Neural cell (in vitro differentiated cells): ENCODE results near the gene GAN. TPM values are rescaled to one million over a fixed set of nuclear protein-coding genes. Genes with fewer than 3 reads are reported as not detected.

Experiments used
- H2AFZ ChIP-seq: fragments of 200-600, 300-800 bp; sonication (generic), shearing (Covaris generic); 2 replicates; pipeline ENCODE4 v1.6.0; 2014; ENCODE audit warnings: low read depth, mild to moderate bottlenecking, antibody characterized with exemption, low read length, moderate library complexity
- H3F3A ChIP-seq: fragments of 200-600 bp; shearing (Covaris generic); 2 replicates; pipeline ENCODE4 v1.6.1; 2016; ENCODE audit warnings: mild to moderate bottlenecking, moderate library complexity, mixed read lengths, antibody characterized with exemption, low read length; ENCODE audit not compliant: insufficient read depth, poor library complexity, severe bottlenecking
- H3K27ac ChIP-seq: fragments of 200-600, 300-800 bp; sonication (generic), shearing (Covaris generic); 2 replicates; pipeline ENCODE4 v1.5.1; 2014; ENCODE audit warnings: mild to moderate bottlenecking, low read length, moderate library complexity
- H3K27me3 ChIP-seq: fragments of 300-800, 200-600 bp; sonication (generic), shearing (Covaris generic); 2 replicates; pipeline ENCODE4 v1.6.0; 2014; ENCODE audit warnings: mild to moderate bottlenecking, low read depth, low read length, moderate library complexity; ENCODE audit not compliant: insufficient read depth
- H3K36me3 ChIP-seq: fragments of 300-800, 200-600 bp; sonication (generic), shearing (Covaris generic); 2 replicates; pipeline ENCODE4 v1.5.1; 2014; ENCODE audit warnings: mild to moderate bottlenecking, antibody characterized with exemption, low read length, moderate library complexity; ENCODE audit not compliant: insufficient read depth
- H3K4me2 ChIP-seq: fragments of 300-800, 200-600 bp; sonication (generic), shearing (Covaris generic); 2 replicates; pipeline ENCODE4 v1.6.0; 2014; ENCODE audit warnings: mild to moderate bottlenecking, low read length
- H3K4me3 ChIP-seq: fragments of 300-800, 200-600 bp; sonication (generic), shearing (Covaris generic); 2 replicates; pipeline ENCODE4 v1.5.1; 2014; ENCODE audit warnings: mild to moderate bottlenecking, low read length, moderate library complexity
- H3K79me2 ChIP-seq: fragments of 200-600 bp; shearing (Covaris generic); replicated peaks from 2 replicates; pipeline ENCODE4 v1.6.0; 2014; ENCODE audit warnings: mild to moderate bottlenecking, low read length, moderate library complexity; ENCODE audit not compliant: insufficient read depth
- H3K9ac ChIP-seq: fragments of 300-800, 200-600 bp; sonication (generic), shearing (Covaris generic); 2 replicates; pipeline ENCODE4 v1.6.1; 2016; ENCODE audit warnings: mild to moderate bottlenecking, low read length, mixed read lengths
- H3K9me2 ChIP-seq: fragments of 200-600 bp; shearing (Covaris generic); 2 replicates; pipeline ENCODE4 v1.6.1; 2016; ENCODE audit warnings: mild to moderate bottlenecking, low read length, mixed read lengths; ENCODE audit not compliant: insufficient read depth
- H3K9me3 ChIP-seq: fragments of 200-600, 300-800 bp; sonication (generic), shearing (Covaris generic); 2 replicates; pipeline ENCODE4 v1.6.1; 2016; ENCODE audit warnings: mild to moderate bottlenecking, mixed run types, low read length, moderate library complexity, mixed read lengths
- H4K20me1 ChIP-seq: fragments of 200-600 bp; shearing (Covaris generic); 2 replicates; pipeline ENCODE4 v1.6.1; 2016; ENCODE audit warnings: mild to moderate bottlenecking, mixed run types; ENCODE audit not compliant: insufficient read depth
- CTCF ChIP-seq: fragments of 450-650 bp; IDR thresholded peaks from 2 replicates; pipeline ENCODE4 v1.5.1; 2014; ENCODE audit warnings: antibody characterized with exemption, mild to moderate bottlenecking, moderate library complexity; ENCODE audit not compliant: poor library complexity, severe bottlenecking
- EP300 ChIP-seq: fragments of 450-650 bp; conservative IDR thresholded peaks from 2 replicates; pipeline ENCODE4 v1.6.1; 2014; ENCODE audit warnings: antibody characterized with exemption, mild to moderate bottlenecking, moderate library complexity; ENCODE audit not compliant: poor library complexity, severe bottlenecking
- EZH2 ChIP-seq: fragments of 200-600, 300-800 bp; shearing (Covaris generic), sonication (generic); IDR thresholded peaks from 2 replicates; pipeline ENCODE4 v1.6.1; 2014; ENCODE audit warnings: antibody characterized with exemption, low read length, borderline replicate concordance, mild to moderate bottlenecking; ENCODE audit not compliant: insufficient read depth, poor library complexity, severe bottlenecking
- MXI1 ChIP-seq: fragments of 450-650 bp; conservative IDR thresholded peaks from 2 replicates; pipeline ENCODE4 v1.6.1; 2014; ENCODE audit warnings: antibody characterized with exemption, mild to moderate bottlenecking; ENCODE audit not compliant: poor library complexity, severe bottlenecking
- POLR2AphosphoS5 ChIP-seq: IDR thresholded peaks from 2 replicates; pipeline ENCODE4 v1.6.1; 2012
- RAD21 ChIP-seq: fragments of 450-650 bp; conservative IDR thresholded peaks from 2 replicates; pipeline ENCODE4 v1.6.1; 2014; ENCODE audit warnings: antibody characterized with exemption, mild to moderate bottlenecking, moderate library complexity
- SMC3 ChIP-seq: fragments of 450-650 bp; conservative IDR thresholded peaks from 2 replicates; pipeline ENCODE4 v1.6.1; 2014; ENCODE audit warnings: antibody characterized with exemption, mild to moderate bottlenecking, moderate library complexity; ENCODE audit not compliant: poor library complexity
- TAF1 ChIP-seq: IDR thresholded peaks from 2 replicates; pipeline ENCODE4 v1.6.1; 2012; ENCODE audit warnings: low read depth
- polyA plus RNA-seq: library from polyadenylated mRNA; depleted of rRNA; stranded (reverse); fragments of >200 nt; gene quantifications from 2 replicates; pipeline ENCODE4 v1.2.3, GENCODE V29; 2014
- TF ChIP-seq, protein P1 (sequence below): IDR thresholded peaks from 2 replicates; pipeline ENCODE4 v1.6.1; 2012; ENCODE audit warnings: borderline replicate concordance

Gene GAN
- polyA plus RNA-seq, 1 donor from 2014 or later = 9.1 TPM

- Histone ChIP-seq H4K20me1 (no peaks in the 10 kb centered on the region), H3K4me2 (no peak overlapping the region), H3K9ac (no peak overlapping the region), H3K79me2 (peaks cover 27% of the 10 kb centered on the region), H3K27ac (no peak overlapping the region), H3K9me2 (no peaks in the 10 kb centered on the region), H3K9me3 (no peaks in the 10 kb centered on the region), H3K27me3 (no peaks in the 10 kb centered on the region), H3F3A (peaks cover 4% of the 10 kb centered on the region), H3K36me3 (no peaks in the 10 kb centered on the region), H2AFZ (no peak overlapping the region), H3K4me3 (no peak overlapping the region)
- TF ChIP-seq CTCF (no peak), TAF1 (no peak)
These were observed 3.9 kb downstream of the GAN start for GRCh38 chr16:81318711-81319110.

- Histone ChIP-seq H3K9ac (no peak overlapping the region), H3K79me2 (peaks cover 27% of the 10 kb centered on the region), H3F3A (peaks cover 1% of the 10 kb centered on the region), H3K36me3 (no peaks in the 10 kb centered on the region), H3K9me2 (no peaks in the 10 kb centered on the region), H2AFZ (no peak overlapping the region), H3K4me2 (no peak overlapping the region), H3K4me3 (no peak overlapping the region), H3K27me3 (no peaks in the 10 kb centered on the region), H4K20me1 (no peaks in the 10 kb centered on the region), H3K27ac (no peak overlapping the region), H3K9me3 (no peaks in the 10 kb centered on the region)
- TF ChIP-seq, protein P1, sequence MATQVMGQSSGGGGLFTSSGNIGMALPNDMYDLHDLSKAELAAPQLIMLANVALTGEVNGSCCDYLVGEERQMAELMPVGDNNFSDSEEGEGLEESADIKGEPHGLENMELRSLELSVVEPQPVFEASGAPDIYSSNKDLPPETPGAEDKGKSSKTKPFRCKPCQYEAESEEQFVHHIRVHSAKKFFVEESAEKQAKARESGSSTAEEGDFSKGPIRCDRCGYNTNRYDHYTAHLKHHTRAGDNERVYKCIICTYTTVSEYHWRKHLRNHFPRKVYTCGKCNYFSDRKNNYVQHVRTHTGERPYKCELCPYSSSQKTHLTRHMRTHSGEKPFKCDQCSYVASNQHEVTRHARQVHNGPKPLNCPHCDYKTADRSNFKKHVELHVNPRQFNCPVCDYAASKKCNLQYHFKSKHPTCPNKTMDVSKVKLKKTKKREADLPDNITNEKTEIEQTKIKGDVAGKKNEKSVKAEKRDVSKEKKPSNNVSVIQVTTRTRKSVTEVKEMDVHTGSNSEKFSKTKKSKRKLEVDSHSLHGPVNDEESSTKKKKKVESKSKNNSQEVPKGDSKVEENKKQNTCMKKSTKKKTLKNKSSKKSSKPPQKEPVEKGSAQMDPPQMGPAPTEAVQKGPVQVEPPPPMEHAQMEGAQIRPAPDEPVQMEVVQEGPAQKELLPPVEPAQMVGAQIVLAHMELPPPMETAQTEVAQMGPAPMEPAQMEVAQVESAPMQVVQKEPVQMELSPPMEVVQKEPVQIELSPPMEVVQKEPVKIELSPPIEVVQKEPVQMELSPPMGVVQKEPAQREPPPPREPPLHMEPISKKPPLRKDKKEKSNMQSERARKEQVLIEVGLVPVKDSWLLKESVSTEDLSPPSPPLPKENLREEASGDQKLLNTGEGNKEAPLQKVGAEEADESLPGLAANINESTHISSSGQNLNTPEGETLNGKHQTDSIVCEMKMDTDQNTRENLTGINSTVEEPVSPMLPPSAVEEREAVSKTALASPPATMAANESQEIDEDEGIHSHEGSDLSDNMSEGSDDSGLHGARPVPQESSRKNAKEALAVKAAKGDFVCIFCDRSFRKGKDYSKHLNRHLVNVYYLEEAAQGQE = no peak
- TF ChIP-seq EP300 (no peak), CTCF (no peak), EZH2 (no peak), RAD21 (no peak), POLR2AphosphoS5 (no peak), MXI1 (no peak), SMC3 (no peak), TAF1 (no peak)
These were observed 4.6 kb downstream of the GAN start for GRCh38 chr16:81319221-81319912.
